Coronary artery (tissue), 2 donors: ENCODE data around the gene CADM1.

Experiments used
- DNase-seq: peaks from one replicate; pipeline ENCODE4 v3.0.0-alpha.2; 2017; ENCODE audit warnings: low spot score
- H3K27ac ChIP-seq, 2 donors: fragments of 200-600 bp; sonication (generic); one replicate each; pipeline ENCODE4 v1.5.1; 2016 to 2019
- H3K4me3 ChIP-seq: fragments of 200-600 bp; sonication (generic); 2 replicates; pipeline ENCODE4 v1.5.1; 2016; ENCODE audit warnings: mild to moderate bottlenecking, moderate library complexity
- TF ChIP-seq, protein P1 (sequence below): fragments of 200-600 bp; sonication (generic); IDR thresholded peaks from one replicate; pipeline ENCODE4 v1.5.1; 2019; ENCODE audit warnings: antibody characterized with exemption

The CADM1 gene

DNA sequence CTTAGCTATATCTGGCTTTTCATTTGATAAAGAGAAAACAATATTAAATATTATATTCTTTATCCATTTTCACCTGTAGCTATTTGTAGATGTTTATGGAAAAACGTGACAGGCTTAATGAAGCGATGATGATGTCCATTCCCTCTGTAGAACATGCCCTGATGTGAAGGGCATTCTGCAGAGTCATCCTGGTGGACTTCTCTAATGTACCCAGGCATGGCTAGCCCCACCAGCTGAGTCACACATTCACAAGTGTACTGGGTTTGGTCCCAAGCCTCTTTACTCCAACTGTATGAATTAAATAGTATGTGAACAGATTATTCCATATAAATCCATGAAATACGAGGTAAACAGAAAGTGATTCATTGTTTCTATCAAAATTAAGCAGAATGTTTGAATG, 139.3 kb downstream of the CADM1 start:
- DNase-seq = no peak
- Histone ChIP-seq H3K4me3 (no peak overlapping the region), H3K27ac (no peak overlapping the region)
- TF ChIP-seq, protein P1, sequence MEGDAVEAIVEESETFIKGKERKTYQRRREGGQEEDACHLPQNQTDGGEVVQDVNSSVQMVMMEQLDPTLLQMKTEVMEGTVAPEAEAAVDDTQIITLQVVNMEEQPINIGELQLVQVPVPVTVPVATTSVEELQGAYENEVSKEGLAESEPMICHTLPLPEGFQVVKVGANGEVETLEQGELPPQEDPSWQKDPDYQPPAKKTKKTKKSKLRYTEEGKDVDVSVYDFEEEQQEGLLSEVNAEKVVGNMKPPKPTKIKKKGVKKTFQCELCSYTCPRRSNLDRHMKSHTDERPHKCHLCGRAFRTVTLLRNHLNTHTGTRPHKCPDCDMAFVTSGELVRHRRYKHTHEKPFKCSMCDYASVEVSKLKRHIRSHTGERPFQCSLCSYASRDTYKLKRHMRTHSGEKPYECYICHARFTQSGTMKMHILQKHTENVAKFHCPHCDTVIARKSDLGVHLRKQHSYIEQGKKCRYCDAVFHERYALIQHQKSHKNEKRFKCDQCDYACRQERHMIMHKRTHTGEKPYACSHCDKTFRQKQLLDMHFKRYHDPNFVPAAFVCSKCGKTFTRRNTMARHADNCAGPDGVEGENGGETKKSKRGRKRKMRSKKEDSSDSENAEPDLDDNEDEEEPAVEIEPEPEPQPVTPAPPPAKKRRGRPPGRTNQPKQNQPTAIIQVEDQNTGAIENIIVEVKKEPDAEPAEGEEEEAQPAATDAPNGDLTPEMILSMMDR = no peak

DNA sequence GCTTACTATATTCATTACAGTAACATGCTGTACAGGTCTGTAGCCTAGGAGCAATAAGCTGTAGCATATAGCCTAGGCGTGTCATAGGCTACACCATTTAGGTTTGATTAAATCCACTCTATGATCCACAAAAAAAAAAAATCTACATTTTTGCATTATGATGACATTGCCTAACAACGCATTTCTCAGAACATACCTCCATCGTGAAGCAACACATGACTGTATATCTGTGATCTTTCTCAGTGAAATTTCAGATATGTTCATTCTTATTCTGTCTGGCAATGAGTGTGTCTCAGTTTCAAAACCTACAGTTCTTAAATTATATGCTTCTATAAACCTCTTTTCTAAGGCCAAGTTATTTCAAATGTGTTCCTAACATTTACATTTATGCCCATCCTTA, 140.3 kb downstream of the CADM1 start:
- TF ChIP-seq, protein P1 = no peak
- H3K4me3 ChIP-seq = no peak overlapping the region
- no peak overlapping the region for H3K27ac ChIP-seq
- DNase-seq = no peak

DNA sequence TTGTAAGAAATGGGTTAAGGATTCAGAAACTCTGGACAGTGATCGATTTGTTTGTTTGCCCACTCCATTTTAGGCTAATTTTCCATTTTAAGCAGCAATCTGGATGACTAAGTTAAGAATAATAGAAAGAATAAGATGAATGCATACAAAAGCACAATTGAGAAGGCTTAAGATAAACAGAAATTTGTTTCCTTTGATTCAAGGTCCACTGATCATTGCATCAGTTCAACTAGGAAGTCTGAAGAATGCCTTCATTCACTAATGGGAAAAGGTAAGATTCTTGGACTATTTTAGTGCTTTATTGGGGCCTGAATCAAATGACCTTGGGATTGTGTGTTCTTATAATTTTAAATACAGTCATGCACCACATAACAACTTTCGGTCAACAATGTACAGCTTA, 140.8 kb downstream of the CADM1 start:
- H3K27ac ChIP-seq = no peak overlapping the region
- H3K4me3 ChIP-seq = no peak overlapping the region
- TF ChIP-seq, protein P1 = no peak
- no peak for DNase-seq

DNA sequence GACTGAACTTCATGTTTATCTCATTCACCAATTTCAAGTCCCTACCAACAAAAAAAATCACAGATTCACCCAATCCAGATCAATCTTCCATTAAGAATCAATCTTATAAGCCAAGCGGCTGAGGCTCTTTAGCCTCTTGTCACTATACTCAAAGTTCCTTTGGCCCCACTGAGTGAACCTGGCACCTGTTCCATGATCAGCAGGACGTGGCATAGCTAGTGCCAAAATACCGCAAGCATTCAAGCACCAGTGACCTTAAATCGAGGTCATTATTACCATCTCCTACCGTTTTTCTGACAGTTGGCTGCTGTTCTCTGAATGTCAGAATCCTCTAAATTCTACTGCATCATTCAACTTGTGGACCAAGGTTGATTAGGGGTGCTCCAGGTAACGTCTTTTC, 141.2 kb downstream of the CADM1 start:
- DNase-seq = no peak
- Histone ChIP-seq H3K4me3 (no peak overlapping the region), H3K27ac (no peak overlapping the region)
- TF ChIP-seq, protein P1 = no peak

DNA sequence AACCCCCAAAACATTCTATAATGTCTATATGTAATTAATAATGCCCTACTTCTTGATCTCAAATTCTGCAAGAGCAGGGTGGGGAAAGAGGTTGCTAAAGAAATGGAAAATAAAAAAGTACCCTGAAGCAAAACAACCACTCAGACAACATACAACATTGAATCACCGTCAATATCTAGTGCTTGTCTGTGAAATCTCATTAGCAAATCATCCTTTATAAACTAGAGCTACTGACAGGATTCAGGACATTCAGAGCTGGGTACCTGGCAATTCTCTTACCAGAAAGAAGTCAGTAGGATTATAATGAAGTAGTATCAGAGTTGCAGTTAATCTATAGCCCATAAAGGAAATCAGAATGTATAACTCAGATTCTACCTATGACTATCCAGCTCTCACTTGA, 143.2 kb downstream of the CADM1 start:
- no peak for DNase-seq
- Histone ChIP-seq H3K27ac (no peak overlapping the region), H3K4me3 (no peak overlapping the region)
- TF ChIP-seq, protein P1 = no peak

DNA sequence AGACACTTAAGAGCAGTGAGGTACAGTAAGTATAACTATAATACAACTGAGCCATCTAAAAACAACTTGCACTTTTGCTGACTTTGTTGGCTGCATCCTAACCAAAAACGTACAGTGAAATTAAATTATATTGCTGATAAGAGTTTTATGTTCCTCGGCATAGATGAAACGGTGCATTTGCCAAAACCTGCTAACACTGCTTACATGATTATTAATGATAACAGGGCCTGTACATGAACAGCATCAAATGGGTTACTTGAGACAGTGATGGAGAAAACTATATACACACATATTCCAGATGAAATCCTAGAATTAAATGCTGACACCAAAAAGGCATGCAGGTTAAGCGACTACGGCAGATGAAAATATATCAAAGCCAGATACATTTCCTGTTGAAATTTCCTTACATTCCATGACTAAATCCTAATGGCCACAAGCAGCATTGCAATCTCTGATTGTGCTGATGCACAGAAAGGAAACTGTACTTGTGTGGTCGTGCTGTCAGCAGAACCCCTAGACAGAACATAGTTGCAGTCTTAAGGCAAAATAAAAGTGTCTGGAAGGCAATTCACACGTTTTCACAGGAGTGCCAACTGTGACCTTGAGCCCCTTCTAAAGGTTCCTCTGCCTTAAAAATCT, 143.9 kb downstream of the CADM1 start:
- DNase-seq = no peak
- H3K4me3 ChIP-seq = no peak overlapping the region
- no peak overlapping the region for H3K27ac ChIP-seq
- TF ChIP-seq, protein P1 = no peak

DNA sequence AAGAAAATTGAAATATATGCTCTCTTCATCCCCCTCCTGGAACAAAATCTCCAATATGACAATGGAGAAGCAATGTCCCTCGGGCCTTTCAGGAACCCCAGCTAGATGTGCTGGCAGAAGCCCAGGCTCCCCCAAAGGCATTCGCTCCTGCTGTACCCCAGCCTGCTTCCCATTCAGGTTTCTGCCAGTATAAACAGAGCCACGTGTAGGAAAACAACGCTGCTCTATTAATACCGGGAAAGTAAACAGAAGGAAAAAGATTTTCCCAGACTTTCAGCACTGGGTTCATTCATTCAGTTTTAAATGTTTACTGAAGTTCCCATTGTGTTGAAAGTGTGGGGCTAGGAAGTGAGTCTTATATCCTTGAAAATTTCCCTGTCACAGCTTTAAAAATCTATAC, 147.1 kb downstream of the CADM1 start:
- Histone ChIP-seq H3K27ac (no peak overlapping the region), H3K4me3 (no peak overlapping the region)
- DNase-seq = no peak
- TF ChIP-seq, protein P1 = no peak
